Measurements from ENCODE around the gene PCGF2.
A peak's percentile ranks its signal among the peaks of the same experiment; 100 is the strongest.
"Not testable (repeated sequence)": the region's sequence is repeated elsewhere in the genome, so short reads cannot be mapped to it uniquely, and the experiment has no call there.

Gene PCGF2

GRCh38 chr17:38748149-38748891 is at the start of gene PCGF2:
PCGF2 (minus strand) TSS chr17:38748336; CDS start chr17:38740402, 7,934 bp downstream.
- peak; percentile 94 for DNase-seq (ENCODE audit: low read depth)

- no peak for DNase-seq (ENCODE audit: low read depth)
Observed at GRCh38 chr17:38797828-38798227, 49.7 kb upstream of the PCGF2 start.

- DNase-seq (ENCODE audit: low read depth), result peak; percentile 48
Observed at GRCh38 chr17:38797158-38797490, 49.0 kb upstream of the PCGF2 start.

GRCh38 chr17:38796451-38797157 is 48.5 kb upstream of the PCGF2 start:
- DNase-seq (ENCODE audit: low read depth), result no peak

GRCh38 chr17:38794221-38794620 is 46.1 kb upstream of the PCGF2 start:
- no peak for DNase-seq (ENCODE audit: low read depth)

GRCh38 chr17:38791162-38791561 is 43.0 kb upstream of the PCGF2 start:
- DNase-seq (ENCODE audit: low read depth), result no peak

GRCh38 chr17:38790148-38790707 is 42.1 kb upstream of the PCGF2 start:
- not testable (repeated sequence) for DNase-seq (ENCODE audit: low read depth)

GRCh38 chr17:38789185-38789584 is 41.0 kb upstream of the PCGF2 start:
- DNase-seq (ENCODE audit: low read depth), result no peak

GRCh38 chr17:38787999-38788398 is 39.9 kb upstream of the PCGF2 start:
- not testable (repeated sequence) for DNase-seq (ENCODE audit: low read depth)

GRCh38 chr17:38786372-38786771 is 38.2 kb upstream of the PCGF2 start:
- no peak for DNase-seq (ENCODE audit: low read depth)

- no peak for DNase-seq (ENCODE audit: low read depth)
Observed at GRCh38 chr17:38783227-38783626, 35.1 kb upstream of the PCGF2 start.

GRCh38 chr17:38779965-38780752 is 32.0 kb upstream of the PCGF2 start:
- no peak for DNase-seq (ENCODE audit: low read depth)

GRCh38 chr17:38777641-38778250 is 29.6 kb upstream of the PCGF2 start:
- DNase-seq (ENCODE audit: low read depth), result peak; percentile 56

GRCh38 chr17:38773258-38773657 is 25.1 kb upstream of the PCGF2 start:
- DNase-seq (ENCODE audit: low read depth), result no peak

- no peak for DNase-seq (ENCODE audit: low read depth)
Observed at GRCh38 chr17:38768417-38768816, 20.3 kb upstream of the PCGF2 start.

- DNase-seq (ENCODE audit: low read depth), result no peak
Observed at GRCh38 chr17:38766341-38766740, 18.2 kb upstream of the PCGF2 start.

GRCh38 chr17:38762231-38762630 is 14.1 kb upstream of the PCGF2 start:
- no peak for DNase-seq (ENCODE audit: low read depth)

- peak; percentile 65 for DNase-seq (ENCODE audit: low read depth)
Observed at GRCh38 chr17:38761612-38762011, 13.5 kb upstream of the PCGF2 start.

- peak; percentile 28 for DNase-seq (ENCODE audit: low read depth)
Observed at GRCh38 chr17:38753071-38753506, 5.0 kb upstream of the PCGF2 start.

GRCh38 chr17:38752308-38753070 is 4.4 kb upstream of the PCGF2 start, which contains the start of gene PSMB3:
PSMB3 (plus strand) TSS chr17:38752741; CDS start chr17:38752827, 86 bp downstream.
- peak; percentile 100 for DNase-seq (ENCODE audit: low read depth)

- DNase-seq (ENCODE audit: low read depth), result peak; percentile 88
Observed at GRCh38 chr17:38751808-38752307, 3.7 kb upstream of the PCGF2 start.

Measured in ELR (cell line).